ENCODE measurements around the gene BAHCC1. TPM values are rescaled to one million over a fixed set of nuclear protein-coding genes. Genes with fewer than 3 reads are reported as not detected.

BAHCC1 gene
- total and polyA plus RNA-seq, 2 of the 4 experiments (the other 2 are of a cell fraction): 0.36 to 7.8 TPM

GRCh38 chr17:81418710-81419318, 23.6 kb downstream of the BAHCC1 start:
- Histone ChIP-seq H3K18ac (ENCODE audit: low read depth, low read length) (no peak overlapping the region), H2BK5ac (ENCODE audit: low read depth, low read length, poor library complexity, severe bottlenecking) (peak overlapping the region; percentile 9), H3K14ac (replicated peaks; ENCODE audit: low read depth, low read length) (no peak overlapping the region), H3K79me1 (ENCODE audit: low read depth in 1 of 2, low read length in 2 of 2) (peaks cover 24 to 77% of the 10 kb centered on the region in 2 experiments), H2AK9ac (replicated peaks; ENCODE audit: low read depth, low read length, poor library complexity) (peak overlapping the region; percentile 79), H3K56ac (ENCODE audit: extremely low read depth, insufficient read depth, low read length) (no peak overlapping the region), H3K27me3 (ENCODE audit: control insufficient read depth, insufficient read depth, low read length) (no peaks in the 10 kb centered on the region), H3K9me3 (ENCODE audit: control insufficient read depth, insufficient read depth, low read length) (no peaks in the 10 kb centered on the region), H4K20me1 (ENCODE audit: insufficient read depth, low read length) (peaks cover 11% of the 10 kb centered on the region), H4K91ac (ENCODE audit: insufficient read depth, low read depth, low read length) (peak overlapping the region; percentile 21; the same call in 1 of the 2 replicates), H4K8ac (ENCODE audit: low read depth in 2 of 2, low read length in 2 of 2) (peak overlapping the region in 1 of 2 experiments; percentile 96; a peak in 1 of 4 replicates), H3K36me3 (ENCODE audit: control insufficient read depth, insufficient read depth, low read length) (no peaks in the 10 kb centered on the region), H4K5ac (ENCODE audit: low read depth, low read length) (no peak overlapping the region), H3K27ac (ENCODE audit: insufficient read depth, low read length) (no peak overlapping the region; the same call in 1 of the 2 replicates), H2BK20ac (ENCODE audit: low read depth, low read length) (no peak overlapping the region; the same call in 1 of the 2 replicates), H3K9ac (ENCODE audit: low read depth, low read length) (no peak overlapping the region), H2AK5ac (ENCODE audit: low read depth, low read length) (peak overlapping the region; percentile 50), H3K4me3 (ENCODE audit: insufficient read depth, low read depth, low read length) (no peak overlapping the region), H3K4ac (ENCODE audit: low read depth, low read length) (peak overlapping the region; percentile 14; the same call in 1 of the 2 replicates), H3K4me2 (ENCODE audit: low read depth, low read length) (peak overlapping the region; percentile 15; the same call in 1 of the 2 replicates), H2AFZ (replicated peaks; ENCODE audit: low read length, poor library complexity) (peak overlapping the region; percentile 77), H2BK15ac (ENCODE audit: low read depth, low read length) (peak overlapping the region; percentile 34; the same call in 1 of the 3 replicates), H3K4me1 (ENCODE audit: control insufficient read depth, insufficient read depth, low read length) (peaks cover 48% of the 10 kb centered on the region), H3K23ac (ENCODE audit: low read depth, low read length) (0 out of 2 replicates have a peak overlapping the region, but pooled peaks have one; percentile 14), H3K9me1 (ENCODE audit: insufficient read depth, low read length) (peaks cover 27% of the 10 kb centered on the region), H2BK120ac (ENCODE audit: low read depth, low read length) (peak overlapping the region; percentile 11; the same call in 1 of the 2 replicates)
- DNase-seq (peak; percentile 36), ATAC-seq (ENCODE audit: low read depth) (no peak)
- dilution Hi-C loops (cut with HindIII; ENCODE audit: low sequenced_read_pairs, unreplicated experiment): no loop called here
- in situ Hi-C loops (cut with MboI; ENCODE audit: low sequenced_read_pairs): no loop called here
- TF ChIP-seq BHLHE40 (IDR thresholded peaks at IDR 0.05; ENCODE audit: low read depth, low read length) (0 out of 2 replicates have a peak, but pooled peaks have one; percentile 24), CHD1 (IDR thresholded peaks at IDR 0.05; ENCODE audit: low read depth, low read length) (no peak)
- intact Hi-C loops (cut with micrococcal nuclease): no loop called here
- WGBS, 2 experiments (ENCODE audit: extremely low coverage in 2 of 2, insufficient read length in 1 of 2): no CpG with 5 or more reads among the region's 14 CpGs
- POLR2A ChIA-PET (ENCODE audit: unreplicated experiment): interaction anchor here (0.6 kb wide), 2 partner anchors 24 to 109 kb away, joined by 3 read pairs; no protein-coding TSS in a partner anchor
- CTCF ChIA-PET: interaction anchor here (1.0 kb wide), 1 partner anchor 66 kb away, joined by 3 read pairs; no protein-coding TSS in a partner anchor
- no TSS peak for BruUV-seq (replicated peaks)
